K562 (cell line): ENCODE results near the gene PAF1.

Experiments used
- DDX20 ChIP-seq: fragments of 450-650 bp; IDR thresholded peaks from 2 replicates; pipeline ENCODE4 v1.6.1; 2016; ENCODE audit warnings: missing genetic modification characterization, low read depth, mild to moderate bottlenecking, missing compliant biosample characterization, moderate library complexity
- EZH2 ChIP-seq: IDR thresholded peaks from 2 replicates; pipeline ENCODE4 v1.6.1; 2012; ENCODE audit warnings: low read depth, mild to moderate bottlenecking, inconsistent platforms, low read length, borderline replicate concordance
- HDAC2 ChIP-seq: fragments of 450-650 bp; IDR thresholded peaks from 2 replicates; pipeline ENCODE4 v1.6.1; 2016; ENCODE audit warnings: mild to moderate bottlenecking
- PHB2 ChIP-seq: fragments of 450-650 bp; IDR thresholded peaks from 2 replicates; pipeline ENCODE4 v1.6.1; 2017; ENCODE audit warnings: low read depth
- POLR2A ChIP-seq: fragments of 450-650 bp; conservative IDR thresholded peaks from 2 replicates; pipeline ENCODE4 v1.6.1; 2016
- RBM15 ChIP-seq: fragments of 200-400 bp; formaldehyde crosslinking; IDR thresholded peaks from 2 replicates; pipeline ENCODE4 v1.6.1; 2018; ENCODE audit warnings: mild to moderate bottlenecking, low read length, moderate library complexity; ENCODE audit not compliant: insufficient read depth
- RFX5 ChIP-seq: IDR thresholded peaks from 2 replicates; pipeline ENCODE4 v1.6.1; 2011; ENCODE audit warnings: low read depth, mild to moderate bottlenecking, improper control_type of control experiment, low read length
- SRSF7 ChIP-seq: fragments of 200-400 bp; formaldehyde crosslinking; optimal IDR thresholded peaks from 2 replicates; pipeline ENCODE3; 2017; ENCODE audit warnings: mild to moderate bottlenecking, low read depth, low read length
- TEAD4 ChIP-seq, 2 experiments: sonication (generic) in 1 of 2; formaldehyde crosslinking in 1 of 2; IDR thresholded peaks; 2 replicates each; pipeline versions ENCODE4 v1.6.1 to v1.8.0; 2012 to 2022; ENCODE audit warnings: borderline replicate concordance in 1 of 2, inconsistent platforms in 1 of 2, low read length in 1 of 2, mild to moderate bottlenecking in 1 of 2, missing genetic modification reagents in 1 of 2
- U2AF2 ChIP-seq: fragments of 200-400 bp; formaldehyde crosslinking; optimal IDR thresholded peaks from 2 replicates; pipeline ENCODE3; 2017; ENCODE audit warnings: low read depth, mild to moderate bottlenecking, low read length
- TF ChIP-seq, protein P1 (sequence below), 3 experiments: IDR thresholded peaks in 2 of 3; conservative IDR thresholded peaks in 1 of 3; 2 replicates each; pipeline ENCODE4 v1.5.1; 2011 to 2012; ENCODE audit warnings: low read length in 3 of 3, mild to moderate bottlenecking in 3 of 3, control low read depth in 2 of 3, improper control_type of control experiment in 1 of 3, inconsistent platforms in 1 of 3, low read depth in 1 of 3, mixed read lengths in 1 of 3, moderate library complexity in 1 of 3; ENCODE audit not compliant: insufficient read depth in 2 of 3
- TF ChIP-seq, protein P2 (sequence below): fragments of 450-650 bp; IDR thresholded peaks from 2 replicates; pipeline ENCODE4 v1.7.0; 2016; ENCODE audit warnings: borderline replicate concordance
- TF ChIP-seq, protein P3 (sequence below): fragments of 150-350 bp; conservative IDR thresholded peaks from 2 replicates; pipeline ENCODE4 v1.6.1; 2014; ENCODE audit warnings: low read length

DNA sequence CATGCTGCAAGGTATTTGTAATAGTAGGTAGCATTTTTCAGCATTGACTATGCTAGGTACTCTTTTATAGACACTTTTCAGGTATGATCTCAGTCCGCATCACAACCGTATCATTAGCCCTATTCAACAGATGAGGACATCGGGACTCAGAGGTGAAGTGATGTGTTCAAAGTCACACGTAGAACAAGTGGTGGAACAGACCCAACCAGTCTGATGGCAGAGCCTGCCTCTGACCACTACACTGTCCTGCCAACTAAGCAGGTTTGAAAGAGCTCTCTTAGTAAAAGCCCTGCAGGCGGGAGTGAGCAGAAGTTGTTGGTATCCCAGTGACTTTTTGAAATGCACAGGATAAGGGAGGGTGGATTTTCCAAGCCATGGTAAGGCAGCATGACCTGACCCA lies 20.2 kb downstream of the PAF1 start:
- TF ChIP-seq, protein P1, sequence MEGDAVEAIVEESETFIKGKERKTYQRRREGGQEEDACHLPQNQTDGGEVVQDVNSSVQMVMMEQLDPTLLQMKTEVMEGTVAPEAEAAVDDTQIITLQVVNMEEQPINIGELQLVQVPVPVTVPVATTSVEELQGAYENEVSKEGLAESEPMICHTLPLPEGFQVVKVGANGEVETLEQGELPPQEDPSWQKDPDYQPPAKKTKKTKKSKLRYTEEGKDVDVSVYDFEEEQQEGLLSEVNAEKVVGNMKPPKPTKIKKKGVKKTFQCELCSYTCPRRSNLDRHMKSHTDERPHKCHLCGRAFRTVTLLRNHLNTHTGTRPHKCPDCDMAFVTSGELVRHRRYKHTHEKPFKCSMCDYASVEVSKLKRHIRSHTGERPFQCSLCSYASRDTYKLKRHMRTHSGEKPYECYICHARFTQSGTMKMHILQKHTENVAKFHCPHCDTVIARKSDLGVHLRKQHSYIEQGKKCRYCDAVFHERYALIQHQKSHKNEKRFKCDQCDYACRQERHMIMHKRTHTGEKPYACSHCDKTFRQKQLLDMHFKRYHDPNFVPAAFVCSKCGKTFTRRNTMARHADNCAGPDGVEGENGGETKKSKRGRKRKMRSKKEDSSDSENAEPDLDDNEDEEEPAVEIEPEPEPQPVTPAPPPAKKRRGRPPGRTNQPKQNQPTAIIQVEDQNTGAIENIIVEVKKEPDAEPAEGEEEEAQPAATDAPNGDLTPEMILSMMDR (IDR thresholded peaks at IDR 0.05 in 2 of 3, conservative IDR thresholded peaks at IDR 0.05 in 1 of 3; ENCODE audit: insufficient read depth in 2 of 3, low read depth in 1 of 3, low read length in 3 of 3): no peak
- TF ChIP-seq TEAD4 (IDR thresholded peaks at IDR 0.05; ENCODE audit: low read length) (no peak), TEAD4 (CRISPR knock-in tag; IDR thresholded peaks at IDR 0.05; ENCODE audit: borderline replicate concordance) (no peak), U2AF2 (no peak), SRSF7 (no peak), HDAC2 (no peak), RBM15 (no peak), EZH2 (no peak), DDX20 (no peak), RFX5 (no peak), POLR2A (no peak), PHB2 (no peak)
- TF ChIP-seq, protein P2, sequence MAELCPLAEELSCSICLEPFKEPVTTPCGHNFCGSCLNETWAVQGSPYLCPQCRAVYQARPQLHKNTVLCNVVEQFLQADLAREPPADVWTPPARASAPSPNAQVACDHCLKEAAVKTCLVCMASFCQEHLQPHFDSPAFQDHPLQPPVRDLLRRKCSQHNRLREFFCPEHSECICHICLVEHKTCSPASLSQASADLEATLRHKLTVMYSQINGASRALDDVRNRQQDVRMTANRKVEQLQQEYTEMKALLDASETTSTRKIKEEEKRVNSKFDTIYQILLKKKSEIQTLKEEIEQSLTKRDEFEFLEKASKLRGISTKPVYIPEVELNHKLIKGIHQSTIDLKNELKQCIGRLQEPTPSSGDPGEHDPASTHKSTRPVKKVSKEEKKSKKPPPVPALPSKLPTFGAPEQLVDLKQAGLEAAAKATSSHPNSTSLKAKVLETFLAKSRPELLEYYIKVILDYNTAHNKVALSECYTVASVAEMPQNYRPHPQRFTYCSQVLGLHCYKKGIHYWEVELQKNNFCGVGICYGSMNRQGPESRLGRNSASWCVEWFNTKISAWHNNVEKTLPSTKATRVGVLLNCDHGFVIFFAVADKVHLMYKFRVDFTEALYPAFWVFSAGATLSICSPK: no peak
- TF ChIP-seq, protein P3, sequence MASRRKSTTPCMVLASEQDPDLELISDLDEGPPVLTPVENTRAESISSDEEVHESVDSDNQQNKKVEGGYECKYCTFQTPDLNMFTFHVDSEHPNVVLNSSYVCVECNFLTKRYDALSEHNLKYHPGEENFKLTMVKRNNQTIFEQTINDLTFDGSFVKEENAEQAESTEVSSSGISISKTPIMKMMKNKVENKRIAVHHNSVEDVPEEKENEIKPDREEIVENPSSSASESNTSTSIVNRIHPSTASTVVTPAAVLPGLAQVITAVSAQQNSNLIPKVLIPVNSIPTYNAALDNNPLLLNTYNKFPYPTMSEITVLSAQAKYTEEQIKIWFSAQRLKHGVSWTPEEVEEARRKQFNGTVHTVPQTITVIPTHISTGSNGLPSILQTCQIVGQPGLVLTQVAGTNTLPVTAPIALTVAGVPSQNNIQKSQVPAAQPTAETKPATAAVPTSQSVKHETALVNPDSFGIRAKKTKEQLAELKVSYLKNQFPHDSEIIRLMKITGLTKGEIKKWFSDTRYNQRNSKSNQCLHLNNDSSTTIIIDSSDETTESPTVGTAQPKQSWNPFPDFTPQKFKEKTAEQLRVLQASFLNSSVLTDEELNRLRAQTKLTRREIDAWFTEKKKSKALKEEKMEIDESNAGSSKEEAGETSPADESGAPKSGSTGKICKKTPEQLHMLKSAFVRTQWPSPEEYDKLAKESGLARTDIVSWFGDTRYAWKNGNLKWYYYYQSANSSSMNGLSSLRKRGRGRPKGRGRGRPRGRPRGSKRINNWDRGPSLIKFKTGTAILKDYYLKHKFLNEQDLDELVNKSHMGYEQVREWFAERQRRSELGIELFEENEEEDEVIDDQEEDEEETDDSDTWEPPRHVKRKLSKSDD: no peak
